PFSK-1 (cell line): ENCODE data around the gene TRIM39.
A peak's percentile ranks its signal among the peaks of the same experiment; 100 is the strongest.

Source experiments
- FOXP2 ChIP-seq: optimal IDR thresholded peaks from 2 replicates; pipeline ENCODE3; 2011; ENCODE audit warnings: borderline replicate concordance, control low read depth, inconsistent platforms; ENCODE audit not compliant: insufficient read depth; ENCODE audit errors: extremely low read length, extremely low read depth
- POLR2AphosphoS5 ChIP-seq: IDR thresholded peaks from 2 replicates; pipeline ENCODE4 v1.6.1; 2012; ENCODE audit warnings: low read depth, mild to moderate bottlenecking, control low read depth, low read length, moderate library complexity
- REST ChIP-seq, 2 experiments: IDR thresholded peaks; 2 replicates each; pipeline versions ENCODE4 v1.6.1 to v1.8.0; 2011 to 2012; ENCODE audit warnings: low read depth in 2 of 2, low read length in 2 of 2, control low read depth in 1 of 2, inconsistent platforms in 1 of 2, mild to moderate bottlenecking in 1 of 2, moderate library complexity in 1 of 2; ENCODE audit not compliant: insufficient read depth in 1 of 2
- SIN3A ChIP-seq: IDR thresholded peaks from 2 replicates; pipeline ENCODE4 v1.6.1; 2012; ENCODE audit warnings: mild to moderate bottlenecking, low read length, moderate library complexity, borderline replicate concordance; ENCODE audit not compliant: insufficient read depth
- TAF1 ChIP-seq: IDR thresholded peaks from 2 replicates; pipeline ENCODE4 v1.6.1; 2012; ENCODE audit warnings: low read length, control low read depth, borderline replicate concordance; ENCODE audit not compliant: insufficient read depth

The TRIM39 gene

GRCh38 chr6:30304002-30304401, 22.7 kb upstream of the TRIM39 start:
- TF ChIP-seq TAF1 (no peak), FOXP2 (no peak), POLR2AphosphoS5 (no peak), REST (IDR thresholded peaks at IDR 0.05; ENCODE audit: insufficient read depth in 1 of 2, low read depth in 2 of 2, low read length in 2 of 2) (no peak), SIN3A (no peak)

DNA sequence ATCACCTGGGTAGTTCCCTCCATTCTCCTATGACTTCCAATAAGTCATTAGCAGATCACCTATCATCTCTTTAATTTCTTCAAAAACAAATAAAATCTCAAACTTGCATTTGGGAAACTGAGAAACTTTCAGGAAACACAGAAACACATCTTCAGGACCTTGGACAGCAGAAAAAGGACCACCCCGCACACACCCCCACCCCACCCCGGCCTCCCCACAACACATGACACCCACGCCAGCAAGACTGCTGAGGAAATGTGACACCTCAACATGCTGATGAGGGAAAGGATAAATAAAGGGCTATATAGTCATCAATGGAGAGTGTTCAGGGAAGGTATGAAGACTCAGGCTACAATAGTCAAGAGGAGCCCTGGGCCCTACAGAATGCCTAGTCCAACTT, 15.6 kb upstream of the TRIM39 start:
- TF ChIP-seq REST (IDR thresholded peaks at IDR 0.05; ENCODE audit: insufficient read depth in 1 of 2, low read depth in 2 of 2, low read length in 2 of 2), result peak; percentile 61 to 90
- no peak for TF ChIP-seq POLR2AphosphoS5

DNA sequence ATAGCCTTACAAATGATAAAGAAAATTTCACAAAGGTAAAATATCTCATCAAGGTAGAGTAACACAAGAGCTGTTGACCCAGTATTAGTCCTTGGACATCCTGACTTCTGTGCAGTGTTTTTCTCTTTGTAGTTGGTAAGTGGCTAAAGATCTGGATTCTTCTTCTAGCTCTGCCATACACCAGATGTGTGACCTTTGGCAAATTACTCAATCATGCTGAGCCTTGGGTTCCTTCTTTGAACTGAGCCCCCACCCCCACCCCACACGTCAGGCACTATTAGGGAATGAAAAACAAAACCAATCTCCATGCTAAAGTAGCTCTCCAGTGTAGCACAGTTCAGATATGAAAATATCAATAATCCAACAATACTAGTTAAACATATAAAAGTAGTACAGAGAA, 15.1 kb upstream of the TRIM39 start:
- no peak for TF ChIP-seq FOXP2
- TF ChIP-seq TAF1, result no peak
- TF ChIP-seq REST (IDR thresholded peaks at IDR 0.05; ENCODE audit: insufficient read depth in 1 of 2, low read depth in 2 of 2, low read length in 2 of 2), result no peak
- no peak for TF ChIP-seq SIN3A
- no peak for TF ChIP-seq POLR2AphosphoS5

- TF ChIP-seq SIN3A (no peak), FOXP2 (no peak), POLR2AphosphoS5 (no peak), TAF1 (no peak), REST (IDR thresholded peaks at IDR 0.05; ENCODE audit: insufficient read depth in 1 of 2, low read depth in 2 of 2, low read length in 2 of 2) (no peak)
These were observed 14.5 kb upstream of the TRIM39 start for GRCh38 chr6:30312266-30312665.

DNA sequence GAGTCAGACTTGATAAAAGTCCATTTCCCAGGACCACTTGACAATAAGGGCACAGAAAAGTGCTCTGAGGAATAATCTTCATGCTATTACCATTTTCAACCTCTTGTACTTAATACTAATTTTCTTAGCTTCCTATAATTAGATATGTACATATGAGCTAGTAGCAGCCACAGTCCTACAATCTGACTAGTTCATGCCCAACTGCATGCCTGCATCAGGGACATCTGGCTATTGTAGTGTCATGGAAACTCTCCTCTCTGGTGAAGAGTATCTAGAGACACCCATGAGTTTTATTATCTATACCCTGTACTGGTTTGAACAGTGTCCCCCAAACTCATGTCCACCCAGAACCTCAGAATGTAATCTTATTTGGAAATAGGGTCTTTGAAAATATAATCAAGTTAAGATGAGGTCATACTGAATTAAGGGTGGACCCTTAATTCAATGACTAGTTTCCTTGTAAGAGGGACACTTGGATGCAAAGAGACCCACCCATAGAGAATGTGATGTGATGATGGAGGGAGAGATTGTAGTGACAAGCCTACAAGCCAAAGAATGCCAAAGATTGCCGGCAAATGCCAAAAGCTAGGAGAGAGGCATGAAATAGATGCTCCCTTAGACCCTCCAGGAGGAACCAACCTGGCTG, 13.9 kb upstream of the TRIM39 start:
- TF ChIP-seq POLR2AphosphoS5 (no peak), REST (IDR thresholded peaks at IDR 0.05; ENCODE audit: insufficient read depth in 1 of 2, low read depth in 2 of 2, low read length in 2 of 2) (no peak), TAF1 (no peak), FOXP2 (no peak), SIN3A (no peak)
